NCI-H1694 treated with DMSO at 0.1 percent for 48 hours (cell line): ENCODE results near the gene GNLY.

ENCODE experiments used
- DNase-seq: peaks from one replicate; lab custom pipeline; 2025; lab: John Stamatoyannopoulos, UW

GNLY gene

DNA sequence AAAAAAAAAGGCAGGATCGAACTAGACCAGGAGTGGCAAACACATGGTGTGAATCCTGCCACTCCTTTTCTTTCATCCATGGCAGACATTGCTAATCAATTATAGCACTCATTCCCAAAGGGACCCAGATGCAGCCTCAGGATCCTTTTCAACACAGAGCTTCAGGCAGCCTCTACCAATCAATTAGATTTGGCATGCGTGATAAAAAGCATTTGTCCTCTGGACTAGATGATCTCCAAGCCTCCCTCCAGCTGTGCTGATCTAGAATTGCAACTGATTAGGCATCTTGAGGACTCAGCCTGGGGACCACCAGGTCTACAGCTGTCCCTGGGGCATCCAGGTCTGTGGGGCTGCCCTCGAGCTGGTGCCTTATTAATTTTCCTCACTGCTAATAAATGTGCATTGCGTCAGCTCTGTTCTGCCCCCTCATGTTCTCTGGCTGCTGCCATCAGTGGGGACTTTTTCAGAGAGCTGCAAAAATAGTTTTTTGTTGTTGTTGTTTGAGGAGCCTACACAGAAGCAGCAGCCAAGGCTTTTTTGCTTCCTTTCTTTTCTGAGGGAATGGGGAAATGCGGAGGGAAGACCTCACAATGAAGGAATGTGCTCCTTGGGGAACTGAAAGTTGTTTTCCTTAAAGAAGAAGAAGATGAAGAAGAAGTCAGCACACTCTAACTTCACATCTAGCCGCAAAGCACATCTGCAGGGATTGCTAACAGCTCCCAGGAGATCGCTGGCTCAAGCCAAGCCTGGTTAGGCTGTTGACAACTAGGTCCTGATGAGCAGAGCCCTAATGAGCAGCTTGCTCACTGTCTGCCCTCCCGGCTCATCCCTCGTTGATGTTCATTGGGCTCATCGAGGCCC, 50.8 kb downstream of the GNLY start:
- peak; percentile 87 for DNase-seq

DNA sequence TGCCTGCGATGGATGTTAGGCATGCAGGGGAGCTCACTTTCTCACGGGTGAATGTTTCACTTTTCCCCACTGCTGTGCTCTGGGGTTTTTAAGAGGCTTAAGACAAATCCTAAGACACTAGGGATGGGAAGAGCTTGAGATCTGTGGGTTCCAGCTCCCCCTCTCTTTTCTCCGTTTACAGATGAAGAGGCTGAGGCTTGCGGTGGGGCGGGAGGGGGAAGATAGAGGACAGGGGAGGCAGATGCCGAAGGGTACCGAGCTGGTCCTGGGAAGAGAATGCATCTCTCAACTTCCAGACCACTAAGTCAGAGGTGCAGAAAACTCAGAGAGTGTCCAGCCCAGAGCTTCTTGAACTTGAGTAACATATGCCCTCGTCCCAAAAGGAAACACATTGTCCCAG, 51.5 kb downstream of the GNLY start:
- DNase-seq: no peak

GRCh38 chr2:85746321-85747004, 52.3 kb downstream of the GNLY start:
- no peak for DNase-seq

GRCh38 chr2:85747441-85747840, 53.3 kb downstream of the GNLY start:
- DNase-seq: no peak

DNA sequence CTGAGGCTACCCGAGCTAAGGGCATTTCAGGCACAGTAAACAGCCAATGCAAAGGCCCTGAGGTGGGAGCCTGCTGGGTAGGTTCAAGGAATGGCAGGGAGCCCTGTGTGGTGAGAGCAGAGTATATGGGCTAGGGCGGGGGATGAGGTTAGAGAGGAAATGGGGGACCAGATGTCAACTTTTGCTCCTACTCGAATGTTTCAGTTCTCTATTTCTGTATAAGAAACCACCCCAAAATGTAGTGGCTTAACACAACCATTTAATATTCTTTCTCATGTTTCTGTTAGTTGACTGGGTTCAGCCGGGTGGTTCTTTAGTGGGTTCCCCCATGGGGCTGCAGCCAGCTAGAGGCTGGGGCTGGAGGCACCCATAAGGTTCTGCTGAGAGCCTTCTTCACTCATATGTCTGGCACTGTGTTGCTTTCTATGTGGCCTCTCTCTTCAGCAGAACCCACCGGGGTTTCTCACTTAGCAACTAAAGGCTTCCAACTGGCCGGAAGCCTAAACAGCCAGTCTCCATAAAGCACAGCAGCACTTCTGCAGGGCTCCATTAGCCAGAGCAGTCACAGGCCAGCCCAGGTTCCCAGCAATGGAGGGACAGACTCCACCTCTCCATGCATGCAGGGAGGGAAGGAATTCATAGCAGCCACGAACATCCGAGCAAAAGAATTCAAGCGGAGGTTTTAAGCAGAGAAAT, 54.0 kb downstream of the GNLY start:
- DNase-seq: no peak
